Testis (tissue), 2 donors: ENCODE data around the gene VSIG10.

Source experiments
- CTCF ChIP-seq, 3 experiments: fragments of 450-650 bp in 2 of 3; fragments of 200-600 bp in 1 of 3; sonication (generic) in 1 of 3; IDR thresholded peaks; one replicate each; pipeline ENCODE4 v1.5.1; 2016 to 2019; ENCODE audit warnings: antibody characterized with exemption in 3 of 3, mild to moderate bottlenecking in 2 of 3, moderate library complexity in 1 of 3
- POLR2A ChIP-seq: fragments of 450-650 bp; IDR thresholded peaks from one replicate; pipeline ENCODE4 v1.6.1; 2017; ENCODE audit warnings: antibody characterized with exemption, mild to moderate bottlenecking, moderate library complexity

GRCh38 chr12:118060301-118061010 lies 43.4 kb downstream of the VSIG10 start:
- TF ChIP-seq CTCF (IDR thresholded peaks at IDR 0.05) (no peak), POLR2A (no peak)
